ENCODE measurements around the gene DENND5B.

DNA sequence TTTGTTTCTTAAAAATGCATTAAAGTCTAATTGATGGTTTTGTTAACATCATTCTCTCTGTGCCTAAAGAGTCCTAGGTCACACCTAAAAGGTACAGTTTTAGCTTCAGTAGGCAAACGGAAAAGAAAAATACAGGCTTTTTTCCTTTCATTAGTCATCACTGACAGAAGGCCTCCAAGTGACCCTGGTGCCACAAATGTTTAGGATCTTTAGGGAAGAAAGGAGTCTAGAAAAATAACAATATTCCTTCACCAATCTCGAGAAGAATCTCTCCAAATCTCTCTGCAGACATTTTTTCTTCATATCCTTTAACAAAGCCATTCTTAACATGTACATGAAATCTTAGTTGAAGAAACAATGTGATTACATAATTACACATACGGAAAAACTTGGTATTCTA is 2.0 kb downstream of the DENND5B start:
- TF ChIP-seq, protein P1, sequence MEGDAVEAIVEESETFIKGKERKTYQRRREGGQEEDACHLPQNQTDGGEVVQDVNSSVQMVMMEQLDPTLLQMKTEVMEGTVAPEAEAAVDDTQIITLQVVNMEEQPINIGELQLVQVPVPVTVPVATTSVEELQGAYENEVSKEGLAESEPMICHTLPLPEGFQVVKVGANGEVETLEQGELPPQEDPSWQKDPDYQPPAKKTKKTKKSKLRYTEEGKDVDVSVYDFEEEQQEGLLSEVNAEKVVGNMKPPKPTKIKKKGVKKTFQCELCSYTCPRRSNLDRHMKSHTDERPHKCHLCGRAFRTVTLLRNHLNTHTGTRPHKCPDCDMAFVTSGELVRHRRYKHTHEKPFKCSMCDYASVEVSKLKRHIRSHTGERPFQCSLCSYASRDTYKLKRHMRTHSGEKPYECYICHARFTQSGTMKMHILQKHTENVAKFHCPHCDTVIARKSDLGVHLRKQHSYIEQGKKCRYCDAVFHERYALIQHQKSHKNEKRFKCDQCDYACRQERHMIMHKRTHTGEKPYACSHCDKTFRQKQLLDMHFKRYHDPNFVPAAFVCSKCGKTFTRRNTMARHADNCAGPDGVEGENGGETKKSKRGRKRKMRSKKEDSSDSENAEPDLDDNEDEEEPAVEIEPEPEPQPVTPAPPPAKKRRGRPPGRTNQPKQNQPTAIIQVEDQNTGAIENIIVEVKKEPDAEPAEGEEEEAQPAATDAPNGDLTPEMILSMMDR (IDR thresholded peaks at IDR 0.05), result no peak
- TF ChIP-seq ZBTB21 (CRISPR knock-in tag; IDR thresholded peaks at IDR 0.05; ENCODE audit: borderline replicate concordance) (no peak), FOXP1 (CRISPR knock-in tag; IDR thresholded peaks at IDR 0.05; ENCODE audit: borderline replicate concordance) (no peak), JUN (CRISPR knock-in tag; IDR thresholded peaks at IDR 0.05) (no peak), KAT7 (CRISPR knock-in tag; IDR thresholded peaks at IDR 0.05; ENCODE audit: borderline replicate concordance) (no peak), ZNF138 (CRISPR knock-in tag; conservative IDR thresholded peaks at IDR 0.05) (no peak), FOXJ3 (CRISPR knock-in tag; IDR thresholded peaks at IDR 0.05; ENCODE audit: borderline replicate concordance) (no peak)
- TF ChIP-seq, protein P2, sequence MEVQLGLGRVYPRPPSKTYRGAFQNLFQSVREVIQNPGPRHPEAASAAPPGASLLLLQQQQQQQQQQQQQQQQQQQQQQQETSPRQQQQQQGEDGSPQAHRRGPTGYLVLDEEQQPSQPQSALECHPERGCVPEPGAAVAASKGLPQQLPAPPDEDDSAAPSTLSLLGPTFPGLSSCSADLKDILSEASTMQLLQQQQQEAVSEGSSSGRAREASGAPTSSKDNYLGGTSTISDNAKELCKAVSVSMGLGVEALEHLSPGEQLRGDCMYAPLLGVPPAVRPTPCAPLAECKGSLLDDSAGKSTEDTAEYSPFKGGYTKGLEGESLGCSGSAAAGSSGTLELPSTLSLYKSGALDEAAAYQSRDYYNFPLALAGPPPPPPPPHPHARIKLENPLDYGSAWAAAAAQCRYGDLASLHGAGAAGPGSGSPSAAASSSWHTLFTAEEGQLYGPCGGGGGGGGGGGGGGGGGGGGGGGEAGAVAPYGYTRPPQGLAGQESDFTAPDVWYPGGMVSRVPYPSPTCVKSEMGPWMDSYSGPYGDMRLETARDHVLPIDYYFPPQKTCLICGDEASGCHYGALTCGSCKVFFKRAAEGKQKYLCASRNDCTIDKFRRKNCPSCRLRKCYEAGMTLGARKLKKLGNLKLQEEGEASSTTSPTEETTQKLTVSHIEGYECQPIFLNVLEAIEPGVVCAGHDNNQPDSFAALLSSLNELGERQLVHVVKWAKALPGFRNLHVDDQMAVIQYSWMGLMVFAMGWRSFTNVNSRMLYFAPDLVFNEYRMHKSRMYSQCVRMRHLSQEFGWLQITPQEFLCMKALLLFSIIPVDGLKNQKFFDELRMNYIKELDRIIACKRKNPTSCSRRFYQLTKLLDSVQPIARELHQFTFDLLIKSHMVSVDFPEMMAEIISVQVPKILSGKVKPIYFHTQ (CRISPR knock-in tag; IDR thresholded peaks at IDR 0.05), result no peak
- TF ChIP-seq, protein P3, sequence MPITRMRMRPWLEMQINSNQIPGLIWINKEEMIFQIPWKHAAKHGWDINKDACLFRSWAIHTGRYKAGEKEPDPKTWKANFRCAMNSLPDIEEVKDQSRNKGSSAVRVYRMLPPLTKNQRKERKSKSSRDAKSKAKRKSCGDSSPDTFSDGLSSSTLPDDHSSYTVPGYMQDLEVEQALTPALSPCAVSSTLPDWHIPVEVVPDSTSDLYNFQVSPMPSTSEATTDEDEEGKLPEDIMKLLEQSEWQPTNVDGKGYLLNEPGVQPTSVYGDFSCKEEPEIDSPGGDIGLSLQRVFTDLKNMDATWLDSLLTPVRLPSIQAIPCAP (CRISPR knock-in tag; IDR thresholded peaks at IDR 0.05), result no peak
- TF ChIP-seq, protein P4, sequence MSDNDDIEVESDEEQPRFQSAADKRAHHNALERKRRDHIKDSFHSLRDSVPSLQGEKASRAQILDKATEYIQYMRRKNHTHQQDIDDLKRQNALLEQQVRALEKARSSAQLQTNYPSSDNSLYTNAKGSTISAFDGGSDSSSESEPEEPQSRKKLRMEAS (CRISPR knock-in tag; IDR thresholded peaks at IDR 0.05), result no peak
- TF ChIP-seq, protein P5, sequence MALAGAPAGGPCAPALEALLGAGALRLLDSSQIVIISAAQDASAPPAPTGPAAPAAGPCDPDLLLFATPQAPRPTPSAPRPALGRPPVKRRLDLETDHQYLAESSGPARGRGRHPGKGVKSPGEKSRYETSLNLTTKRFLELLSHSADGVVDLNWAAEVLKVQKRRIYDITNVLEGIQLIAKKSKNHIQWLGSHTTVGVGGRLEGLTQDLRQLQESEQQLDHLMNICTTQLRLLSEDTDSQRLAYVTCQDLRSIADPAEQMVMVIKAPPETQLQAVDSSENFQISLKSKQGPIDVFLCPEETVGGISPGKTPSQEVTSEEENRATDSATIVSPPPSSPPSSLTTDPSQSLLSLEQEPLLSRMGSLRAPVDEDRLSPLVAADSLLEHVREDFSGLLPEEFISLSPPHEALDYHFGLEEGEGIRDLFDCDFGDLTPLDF (CRISPR knock-in tag; IDR thresholded peaks at IDR 0.05), result no peak
